SJCRH30 (cell line): Measurements from ENCODE around the gene OR2D3. TPM values are rescaled to one million over a fixed set of nuclear protein-coding genes. Genes with fewer than 3 reads are reported as not detected.
"Not testable (repeated sequence)": the region's sequence is repeated elsewhere in the genome, so short reads cannot be mapped to it uniquely, and the experiment has no call there.

Experiments used
- DNase-seq, 2 experiments: peaks; one replicate each; pipeline ENCODE4 v3.0.0-alpha.2; 2015 to 2020
- H3K27ac ChIP-seq: fragments of 250-450 bp; sonication (Bioruptor Pico); 2 replicates; pipeline ENCODE4 v1.5.1; 2020; ENCODE audit warnings: mild to moderate bottlenecking, moderate library complexity
- H3K27me3 ChIP-seq: fragments of 250-450 bp; sonication (Bioruptor Pico); 2 replicates; pipeline ENCODE4 v1.5.1; 2020; ENCODE audit warnings: mild to moderate bottlenecking, moderate library complexity
- H3K36me3 ChIP-seq: fragments of 250-450 bp; sonication (Bioruptor Pico); 2 replicates; pipeline ENCODE4 v1.5.1; 2020; ENCODE audit warnings: mild to moderate bottlenecking, moderate library complexity
- H3K4me1 ChIP-seq: fragments of 250-450 bp; sonication (Bioruptor Pico); 2 replicates; pipeline ENCODE4 v1.5.1; 2020; ENCODE audit warnings: mild to moderate bottlenecking, moderate library complexity
- H3K4me3 ChIP-seq: fragments of 250-450 bp; sonication (Bioruptor Pico); 2 replicates; pipeline ENCODE4 v1.5.1; 2020; ENCODE audit warnings: mild to moderate bottlenecking, moderate library complexity
- H3K9me3 ChIP-seq: fragments of 250-450 bp; sonication (Bioruptor Pico); replicated peaks from 2 replicates; pipeline ENCODE4 v1.5.1; 2020; ENCODE audit warnings: mild to moderate bottlenecking, moderate library complexity
- total RNA-seq: library from RNA; depleted of rRNA; stranded (reverse); fragments of >200 nt; shearing (Covaris generic); gene quantifications from 2 replicates; pipeline ENCODE4 v1.2.3, GENCODE V29; 2014; rRNA removed

Gene OR2D3
- not detected in 2 replicates for total RNA-seq

- no peak for DNase-seq
- H3K27me3 ChIP-seq = no peaks in the 10 kb centered on the region
- no peaks in the 10 kb centered on the region for H3K4me1 ChIP-seq
- H3K4me3 ChIP-seq = no peak within 1 kb of the TSS
- no peaks in the 10 kb centered on the region for H3K36me3 ChIP-seq
- no peak within 1 kb of the TSS for H3K27ac ChIP-seq
- no peaks in the 10 kb centered on the region for H3K9me3 ChIP-seq
Measured at GRCh38 chr11:6920702-6921101, at the start of gene OR2D3. TSS of gene OR2D3 (plus strand) at chr11:6921002. CDS start at chr11:6921002, 0 bp downstream.

GRCh38 chr11:6871278-6871677 is 49.5 kb upstream of the OR2D3 start:
- no peak for DNase-seq
- Histone ChIP-seq H3K4me3 (no peak overlapping the region), H3K27me3 (no peaks in the 10 kb centered on the region), H3K4me1 (no peaks in the 10 kb centered on the region), H3K36me3 (no peaks in the 10 kb centered on the region), H3K9me3 (no peaks in the 10 kb centered on the region), H3K27ac (no peak overlapping the region)

- H3K27me3 ChIP-seq = no peaks in the 10 kb centered on the region
- no peaks in the 10 kb centered on the region for H3K36me3 ChIP-seq
- H3K9me3 ChIP-seq = no peaks in the 10 kb centered on the region
- H3K4me1 ChIP-seq = no peaks in the 10 kb centered on the region
- no peak for DNase-seq
- no peak overlapping the region for H3K27ac ChIP-seq
- H3K4me3 ChIP-seq = no peak overlapping the region
Measured at GRCh38 chr11:6875761-6876160, 45.0 kb upstream of the OR2D3 start.

GRCh38 chr11:6876325-6876724 is 44.5 kb upstream of the OR2D3 start, which contains the start of gene OR10A4:
TSS of gene OR10A4 (plus strand) at chr11:6876625. CDS start at chr11:6876648, 23 bp downstream.
- no peak within 1 kb of the TSS for H3K4me3 ChIP-seq
- no peak for DNase-seq

GRCh38 chr11:6876914-6877313 is 43.9 kb upstream of the OR2D3 start:
- Histone ChIP-seq H3K27me3 (no peaks in the 10 kb centered on the region), H3K4me3 (no peak overlapping the region), H3K9me3 (no peaks in the 10 kb centered on the region), H3K4me1 (no peaks in the 10 kb centered on the region), H3K27ac (no peak overlapping the region), H3K36me3 (no peaks in the 10 kb centered on the region)
- no peak for DNase-seq

More at GRCh38 chr11:6876325-6876724, 44.5 kb upstream of the OR2D3 start, which contains the start of gene OR10A4:
- H3K9me3 ChIP-seq = no peaks in the 10 kb centered on the region
- H3K27me3 ChIP-seq = no peaks in the 10 kb centered on the region
- H3K4me1 ChIP-seq = no peaks in the 10 kb centered on the region
- H3K36me3 ChIP-seq = no peaks in the 10 kb centered on the region
- no peak within 1 kb of the TSS for H3K27ac ChIP-seq

- Histone ChIP-seq H3K27me3 (no peaks in the 10 kb centered on the region), H3K4me1 (no peaks in the 10 kb centered on the region)
Measured at GRCh38 chr11:6882751-6883150, 38.1 kb upstream of the OR2D3 start.

GRCh38 chr11:6887711-6888110 is 33.1 kb upstream of the OR2D3 start:
- H3K4me1 ChIP-seq, H3K9me3 ChIP-seq, DNase-seq, H3K27ac ChIP-seq, H3K36me3 ChIP-seq, H3K27me3 ChIP-seq, H3K4me3 ChIP-seq: not testable (repeated sequence)

More at GRCh38 chr11:6882751-6883150, 38.1 kb upstream of the OR2D3 start:
- no peak overlapping the region for H3K27ac ChIP-seq
- no peak overlapping the region for H3K4me3 ChIP-seq
- H3K36me3 ChIP-seq = no peaks in the 10 kb centered on the region
- DNase-seq = no peak
- no peaks in the 10 kb centered on the region for H3K9me3 ChIP-seq

GRCh38 chr11:6888830-6889229 is 32.0 kb upstream of the OR2D3 start:
- Histone ChIP-seq H3K36me3 (no peaks in the 10 kb centered on the region), H3K27me3 (no peaks in the 10 kb centered on the region), H3K27ac (no peak overlapping the region), H3K4me1 (no peaks in the 10 kb centered on the region), H3K9me3 (no peaks in the 10 kb centered on the region), H3K4me3 (no peak overlapping the region)
- no peak for DNase-seq

GRCh38 chr11:6889835-6890234 is 31.0 kb upstream of the OR2D3 start:
- Histone ChIP-seq H3K27ac (no peak overlapping the region), H3K4me1 (no peaks in the 10 kb centered on the region), H3K36me3 (no peaks in the 10 kb centered on the region), H3K9me3 (no peaks in the 10 kb centered on the region), H3K27me3 (no peaks in the 10 kb centered on the region), H3K4me3 (no peak overlapping the region)
- no peak for DNase-seq

GRCh38 chr11:6892400-6892799 is 28.4 kb upstream of the OR2D3 start, which contains the start of gene OR2D2:
TSS of gene OR2D2 (minus strand) at chr11:6892500. CDS start at chr11:6892500, 0 bp downstream.
- no peaks in the 10 kb centered on the region for H3K27me3 ChIP-seq
- no peaks in the 10 kb centered on the region for H3K36me3 ChIP-seq
- no peaks in the 10 kb centered on the region for H3K9me3 ChIP-seq
- H3K4me1 ChIP-seq = no peaks in the 10 kb centered on the region
- H3K4me3 ChIP-seq = no peak within 1 kb of the TSS
- DNase-seq = no peak
- no peak within 1 kb of the TSS for H3K27ac ChIP-seq

GRCh38 chr11:6894097-6894496 is 26.7 kb upstream of the OR2D3 start:
- Histone ChIP-seq H3K4me3 (no peak overlapping the region), H3K36me3 (no peaks in the 10 kb centered on the region), H3K9me3 (no peaks in the 10 kb centered on the region)

GRCh38 chr11:6895010-6895409 is 25.8 kb upstream of the OR2D3 start:
- Histone ChIP-seq H3K4me1 (no peaks in the 10 kb centered on the region), H3K27ac (no peak overlapping the region), H3K27me3 (no peaks in the 10 kb centered on the region), H3K36me3 (no peaks in the 10 kb centered on the region), H3K4me3 (no peak overlapping the region), H3K9me3 (no peaks in the 10 kb centered on the region)
- no peak for DNase-seq

More at GRCh38 chr11:6894097-6894496, 26.7 kb upstream of the OR2D3 start:
- no peak for DNase-seq
- H3K27ac ChIP-seq = no peak overlapping the region
- no peaks in the 10 kb centered on the region for H3K27me3 ChIP-seq
- no peaks in the 10 kb centered on the region for H3K4me1 ChIP-seq

GRCh38 chr11:6898911-6899310 is 21.9 kb upstream of the OR2D3 start:
- H3K4me1 ChIP-seq = no peaks in the 10 kb centered on the region
- H3K27me3 ChIP-seq = no peaks in the 10 kb centered on the region; the same call in 1 of the 2 replicates
- DNase-seq = no peak
- no peak overlapping the region for H3K27ac ChIP-seq
- no peaks in the 10 kb centered on the region for H3K9me3 ChIP-seq
- no peaks in the 10 kb centered on the region for H3K36me3 ChIP-seq
- no peak overlapping the region for H3K4me3 ChIP-seq

- H3K9me3 ChIP-seq = no peaks in the 10 kb centered on the region
- DNase-seq = no peak
- no peaks in the 10 kb centered on the region for H3K4me1 ChIP-seq
- H3K4me3 ChIP-seq = no peak overlapping the region
- H3K36me3 ChIP-seq = no peaks in the 10 kb centered on the region
- H3K27me3 ChIP-seq = no peaks in the 10 kb centered on the region; the same call in 1 of the 2 replicates
- H3K27ac ChIP-seq = no peak overlapping the region
Measured at GRCh38 chr11:6900327-6900999, 20.3 kb upstream of the OR2D3 start.

GRCh38 chr11:6904804-6905203 is 16.0 kb upstream of the OR2D3 start:
- H3K4me1 ChIP-seq, H3K9me3 ChIP-seq, H3K27me3 ChIP-seq, H3K4me3 ChIP-seq, H3K36me3 ChIP-seq, DNase-seq, H3K27ac ChIP-seq: not testable (repeated sequence)

- H3K4me1 ChIP-seq = no peaks in the 10 kb centered on the region
- H3K36me3 ChIP-seq = no peaks in the 10 kb centered on the region
- no peak overlapping the region for H3K27ac ChIP-seq
- no peaks in the 10 kb centered on the region for H3K9me3 ChIP-seq
- no peak for DNase-seq
- H3K4me3 ChIP-seq = no peak overlapping the region
- no peaks in the 10 kb centered on the region; the same call in 1 of the 2 replicates for H3K27me3 ChIP-seq
Measured at GRCh38 chr11:6911378-6911777, 9.4 kb upstream of the OR2D3 start.
